Left hindlimb (tissue), 1 donor: ENCODE measurements around the gene SLC17A1.

Experiments used
- DNase-seq: peaks from one replicate; pipeline ENCODE4 v3.0.0-alpha.2; 2018

Gene SLC17A1, protein sequence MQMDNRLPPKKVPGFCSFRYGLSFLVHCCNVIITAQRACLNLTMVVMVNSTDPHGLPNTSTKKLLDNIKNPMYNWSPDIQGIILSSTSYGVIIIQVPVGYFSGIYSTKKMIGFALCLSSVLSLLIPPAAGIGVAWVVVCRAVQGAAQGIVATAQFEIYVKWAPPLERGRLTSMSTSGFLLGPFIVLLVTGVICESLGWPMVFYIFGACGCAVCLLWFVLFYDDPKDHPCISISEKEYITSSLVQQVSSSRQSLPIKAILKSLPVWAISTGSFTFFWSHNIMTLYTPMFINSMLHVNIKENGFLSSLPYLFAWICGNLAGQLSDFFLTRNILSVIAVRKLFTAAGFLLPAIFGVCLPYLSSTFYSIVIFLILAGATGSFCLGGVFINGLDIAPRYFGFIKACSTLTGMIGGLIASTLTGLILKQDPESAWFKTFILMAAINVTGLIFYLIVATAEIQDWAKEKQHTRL

DNA sequence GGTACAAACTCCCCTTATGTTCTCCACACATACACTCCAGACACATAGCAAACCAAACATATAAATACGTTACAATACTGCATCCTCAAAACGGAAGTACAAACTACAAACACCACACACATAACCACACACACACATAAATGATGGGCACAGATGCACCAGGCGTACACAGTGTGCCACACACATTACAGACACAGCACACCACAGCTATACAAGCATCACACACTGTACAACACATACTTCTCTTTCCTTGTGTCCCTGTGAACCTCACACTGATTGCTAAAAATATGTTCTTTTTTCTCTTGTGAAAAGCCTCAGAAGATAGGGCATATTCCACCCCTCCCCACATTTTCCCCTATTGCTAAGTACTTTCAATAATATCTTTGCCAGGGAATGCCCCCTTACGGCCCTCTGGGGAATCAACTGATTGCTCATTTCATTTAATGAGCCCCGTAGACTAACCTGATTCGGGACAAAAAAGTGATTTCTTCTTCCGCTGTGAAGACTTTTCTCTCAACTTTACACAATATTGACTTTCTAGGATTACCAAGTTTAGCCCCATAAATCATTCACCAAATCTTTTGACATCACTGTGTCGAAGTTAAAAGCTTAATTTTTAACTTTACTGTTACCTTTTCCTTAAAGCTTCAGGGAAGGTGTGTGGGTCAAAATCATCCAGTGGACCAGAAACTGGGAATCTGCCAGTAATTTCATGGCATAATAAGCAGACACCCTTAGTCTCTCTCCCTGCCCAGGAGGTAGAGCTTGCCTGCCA, at the start of gene SLC17A1:
Gene SLC17A1, minus strand, starts transcription at position 521 of the 775 bp plus-strand sequence. CDS start 1,495 bp downstream, outside the sequence.
- no peak for DNase-seq

DNA sequence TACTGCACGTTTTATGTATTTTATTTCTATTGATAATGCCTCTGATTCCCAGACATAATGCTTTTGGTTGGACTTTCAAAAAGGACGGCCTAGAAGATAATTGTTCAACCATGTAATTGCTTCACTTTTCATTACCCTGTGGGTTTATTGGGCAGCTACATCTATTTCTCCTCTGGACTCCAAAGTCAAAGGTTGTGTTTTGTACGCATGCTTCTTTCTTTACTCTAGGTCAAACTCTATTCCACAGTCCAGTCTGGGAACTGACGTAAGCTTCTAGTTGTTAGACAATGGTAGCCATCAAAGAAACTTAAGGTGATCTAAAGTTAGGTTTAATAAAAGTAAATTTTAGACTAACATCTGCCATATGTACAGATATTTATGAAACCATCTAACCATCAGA, 48.7 kb upstream of the SLC17A1 start:
- no peak for DNase-seq

DNA sequence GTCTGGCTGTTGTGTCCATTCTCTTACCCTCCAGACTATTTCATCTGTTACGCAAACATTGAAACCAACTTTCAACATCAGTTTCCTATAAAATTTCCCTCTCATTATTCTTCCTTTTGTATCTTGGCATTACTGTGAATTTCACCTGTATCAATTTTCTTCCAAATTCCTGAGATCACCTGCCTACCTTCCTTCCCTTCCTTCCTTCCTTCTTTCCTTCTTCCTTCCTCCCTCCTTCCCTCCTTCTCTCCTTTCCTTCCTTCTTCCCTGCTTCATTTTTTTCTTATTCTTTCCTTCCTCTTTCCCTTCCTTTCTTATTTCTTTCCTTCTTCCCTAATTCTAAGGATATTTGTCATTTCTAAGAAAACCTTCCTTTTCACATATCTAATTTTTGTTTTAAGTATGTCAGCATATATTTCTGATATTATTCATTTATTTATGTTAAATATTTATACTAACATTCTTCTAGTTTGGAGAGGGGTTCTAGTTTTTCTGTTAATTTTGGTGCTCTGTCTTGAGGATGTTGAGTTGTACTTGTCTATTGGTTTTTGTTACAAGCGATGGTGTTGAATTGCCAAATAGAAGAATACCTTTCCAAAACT, 47.0 kb upstream of the SLC17A1 start:
- no peak for DNase-seq

DNA sequence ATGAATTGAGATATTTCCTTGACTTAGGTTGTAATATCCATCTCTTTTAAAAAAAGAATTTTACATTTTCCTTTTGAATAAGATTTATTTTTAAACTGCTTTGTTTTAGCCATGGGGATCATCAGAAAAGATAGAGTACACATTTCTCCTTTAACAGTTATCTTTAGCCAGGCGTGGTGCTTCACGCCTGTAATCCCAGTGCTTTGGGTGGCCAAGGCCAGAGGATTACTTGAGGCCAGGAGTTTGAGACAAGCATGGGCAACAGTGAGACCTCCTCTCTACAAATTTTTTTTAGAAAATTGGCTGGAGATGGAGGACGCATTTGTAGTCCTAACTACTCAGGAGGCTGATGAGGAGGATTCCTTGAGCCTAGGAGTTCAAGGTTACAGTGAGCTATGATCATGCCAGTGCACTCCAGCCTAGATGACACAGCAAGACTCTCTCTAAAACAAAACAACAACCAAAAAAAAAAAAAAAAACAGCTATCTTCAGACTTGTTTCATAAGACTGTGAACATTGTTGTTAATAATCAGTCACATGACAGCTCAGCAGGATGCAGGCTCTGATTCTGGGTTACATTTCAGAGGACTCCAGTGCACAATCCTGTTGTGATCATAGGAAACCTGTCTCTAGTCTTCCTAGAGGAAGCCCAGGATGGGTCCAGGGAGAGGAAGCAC, 44.2 kb upstream of the SLC17A1 start:
- DNase-seq: no peak

DNA sequence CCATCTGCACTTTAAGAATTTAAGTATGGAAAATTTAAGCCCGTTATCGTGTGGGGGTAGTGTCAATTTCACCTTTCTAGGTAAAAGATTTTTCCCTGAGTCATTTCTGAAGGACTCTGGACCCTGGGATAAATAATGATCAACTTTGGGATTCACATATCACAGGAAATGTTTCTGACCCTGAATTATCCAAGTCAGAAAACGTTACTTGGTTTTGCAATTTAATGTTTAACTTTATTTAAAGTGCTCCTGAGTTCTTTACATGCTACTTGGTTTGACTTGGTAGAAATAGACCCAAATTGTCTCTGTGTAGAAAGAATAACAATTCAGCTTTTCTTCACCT, 43.7 kb upstream of the SLC17A1 start:
- no peak for DNase-seq

DNA sequence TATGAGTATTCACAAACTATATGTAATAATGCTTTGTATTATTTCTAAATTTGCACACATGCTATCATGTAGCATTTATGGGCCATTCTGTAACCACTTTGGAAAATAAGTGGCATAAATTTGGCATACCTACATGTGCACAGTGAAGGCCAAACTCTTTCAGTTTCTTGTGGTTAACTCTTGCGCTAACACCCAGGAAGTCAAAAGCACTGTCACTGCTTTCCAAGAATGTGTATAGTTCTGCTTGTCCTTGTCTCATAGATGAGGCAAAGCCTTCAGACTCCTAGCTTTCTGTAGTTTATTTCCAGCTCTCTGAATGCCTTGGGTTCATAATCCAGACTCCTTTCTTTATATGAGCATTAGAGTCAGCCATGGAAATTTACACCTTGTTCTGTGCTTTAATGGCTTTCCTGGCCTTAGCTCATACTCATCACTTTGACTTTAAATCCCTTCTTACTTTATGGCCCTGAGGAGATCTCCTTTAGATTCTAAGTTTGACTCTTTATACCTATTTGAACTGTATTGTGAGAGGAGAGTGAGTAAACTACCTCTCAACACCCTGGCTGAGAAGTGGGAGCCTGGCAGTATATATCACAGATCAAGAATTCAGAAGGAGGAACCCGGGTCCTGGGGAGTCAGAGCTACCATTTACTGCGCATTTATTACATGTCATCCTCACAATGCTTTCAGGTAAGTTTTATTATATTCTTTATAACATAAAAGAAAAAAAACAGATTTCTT, 43.1 kb upstream of the SLC17A1 start:
- DNase-seq: no peak

DNA sequence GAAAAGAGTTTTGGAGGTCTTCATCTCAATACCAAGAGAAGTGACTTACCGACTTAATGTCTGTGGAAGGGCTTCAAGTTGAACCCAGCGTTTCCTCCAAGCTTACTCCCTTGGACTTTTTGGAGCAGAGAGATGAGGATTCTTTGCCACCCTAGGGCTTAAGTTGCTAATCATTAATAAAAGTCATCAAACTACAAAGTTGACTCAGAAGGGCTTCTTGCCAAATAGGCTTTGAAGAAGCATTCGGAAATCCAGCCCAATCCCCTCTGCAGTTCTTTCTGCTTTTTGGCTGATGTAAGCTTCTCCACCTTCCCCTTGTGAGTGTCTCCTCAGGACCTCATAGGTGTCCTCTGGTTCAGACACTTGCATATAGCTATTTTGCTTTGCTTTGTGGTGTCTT, 42.3 kb upstream of the SLC17A1 start, which contains the start of gene SLC17A3:
Gene SLC17A3, minus strand, starts transcription at position 126 of the 400 bp plus-strand sequence. CDS start 5,856 bp downstream, outside the sequence.
- no peak for DNase-seq

DNA sequence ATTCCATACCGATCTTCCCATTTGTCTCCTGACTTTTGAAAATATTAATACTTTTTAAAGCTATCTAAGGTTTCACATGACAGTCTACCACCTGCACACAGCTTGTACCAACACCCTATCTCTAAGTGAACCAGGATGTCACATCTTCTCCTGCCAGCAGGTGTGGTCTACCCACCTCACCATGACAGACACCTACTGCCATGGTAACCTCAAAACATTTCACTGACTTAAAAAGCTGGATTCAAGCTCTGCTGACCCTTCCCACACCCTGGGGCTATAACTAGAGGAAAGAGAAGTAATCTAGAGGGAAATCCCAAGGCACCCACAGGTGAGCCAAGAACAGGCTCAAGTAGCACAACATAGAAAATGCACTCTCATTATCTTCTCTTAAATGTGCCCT, 41.0 kb upstream of the SLC17A1 start:
- DNase-seq: no peak

DNA sequence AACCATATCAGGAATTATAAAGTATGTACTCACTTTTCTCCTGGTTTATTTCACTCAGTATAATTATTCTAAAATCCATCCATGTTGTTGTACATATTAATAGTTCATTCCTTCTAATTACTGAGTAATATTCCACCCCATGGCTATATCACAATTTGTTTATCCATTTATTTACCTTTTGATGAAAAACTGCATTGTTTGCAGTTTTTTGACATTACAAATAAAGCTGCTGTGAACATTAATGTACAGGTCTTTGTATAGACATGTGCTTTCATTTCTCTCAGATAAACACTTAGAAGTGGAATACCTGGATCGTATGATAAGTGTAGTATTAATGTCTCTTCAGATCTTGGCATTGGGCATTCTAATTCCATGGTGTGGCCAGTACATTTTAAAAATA, 38.0 kb upstream of the SLC17A1 start:
- no peak for DNase-seq

DNA sequence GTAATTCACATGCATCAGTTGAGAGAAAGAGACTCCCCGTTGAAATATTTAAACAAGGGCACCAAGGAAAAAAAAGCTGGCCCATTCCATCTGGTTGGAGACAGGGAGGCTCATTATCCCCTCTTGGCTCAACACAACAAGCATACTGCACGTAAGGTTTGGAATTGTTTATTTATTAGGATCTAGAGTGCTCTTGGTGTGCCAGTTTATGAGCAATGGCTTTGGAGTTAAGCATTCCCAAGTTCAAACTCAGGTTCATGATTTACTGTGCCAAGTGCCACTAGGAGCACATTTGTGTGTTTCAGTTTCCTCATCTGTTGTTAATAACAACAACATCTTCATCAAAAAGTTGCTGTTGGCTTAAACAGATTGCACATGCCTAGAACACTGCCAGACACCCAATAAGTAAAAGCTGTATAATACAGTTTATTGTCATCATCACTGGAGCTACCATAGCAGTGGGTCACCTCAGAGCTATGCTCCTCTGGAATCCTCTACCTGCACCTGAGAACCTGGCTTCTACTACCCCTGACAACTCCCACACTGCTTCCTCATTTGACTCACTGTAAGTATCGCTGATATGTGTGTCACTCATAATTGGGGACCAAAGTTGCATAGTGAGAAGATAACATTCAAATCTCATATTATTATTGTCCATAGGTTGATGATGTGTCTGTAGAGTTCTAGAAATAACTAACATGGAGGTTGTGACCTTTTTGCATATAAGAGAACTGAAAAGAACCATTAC, 36.8 kb upstream of the SLC17A1 start:
- no peak for DNase-seq

DNA sequence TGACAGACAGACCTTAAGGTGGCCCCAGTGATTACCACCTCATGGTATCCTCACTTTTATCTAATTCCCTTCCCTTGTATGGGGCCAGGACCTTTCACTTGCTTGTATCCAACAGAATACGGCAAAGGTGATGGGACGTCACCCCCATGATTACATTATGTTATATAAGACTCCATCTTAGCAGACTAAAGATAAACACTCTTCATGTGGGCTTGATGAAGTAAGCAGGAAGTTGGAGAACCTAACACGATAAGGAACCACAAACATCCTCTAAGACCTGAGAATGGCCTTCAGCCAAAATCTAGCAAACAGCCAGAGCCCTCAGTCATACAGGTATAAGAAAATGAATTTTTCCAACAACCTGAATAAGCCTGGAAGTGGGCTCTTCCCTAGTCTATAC, 34.2 kb upstream of the SLC17A1 start:
- DNase-seq: no peak

DNA sequence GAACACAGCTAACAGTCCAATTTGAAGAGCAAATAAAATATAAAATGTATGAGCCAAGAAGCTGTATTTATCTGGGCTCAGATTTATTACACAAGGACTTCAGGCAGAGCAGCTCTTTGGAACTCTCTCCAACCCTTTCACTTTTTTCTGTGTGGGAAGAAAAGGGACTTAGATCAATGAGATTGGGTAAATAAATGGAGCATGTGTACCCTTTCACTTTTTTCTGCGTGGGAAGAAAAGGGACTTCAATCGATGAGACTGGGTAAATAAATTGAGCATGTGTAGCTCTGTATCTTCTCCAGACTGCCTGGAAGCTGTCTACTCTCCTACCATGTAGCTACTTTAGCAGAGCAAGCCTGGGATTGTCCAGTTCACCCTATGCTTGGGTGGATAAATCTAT, 31.5 kb upstream of the SLC17A1 start:
- no peak for DNase-seq

DNA sequence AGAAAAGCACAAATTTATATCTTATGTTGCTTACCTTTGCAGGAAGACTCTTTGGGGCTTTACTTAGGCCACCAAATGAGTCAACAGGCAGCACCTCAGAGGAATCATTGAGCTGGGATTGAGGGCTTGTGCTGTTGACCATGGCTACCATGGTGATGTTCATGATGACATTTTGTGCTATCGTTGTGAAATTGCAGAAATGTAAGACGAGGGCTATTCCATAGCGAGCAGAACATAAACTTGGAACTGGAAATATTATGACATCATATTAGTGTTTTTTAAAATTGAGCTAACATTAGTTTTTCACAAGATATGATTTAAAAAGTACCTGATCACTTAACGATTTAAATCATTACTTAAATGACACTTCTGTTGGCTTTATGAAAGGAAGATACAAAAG, 30.3 kb upstream of the SLC17A1 start:
- DNase-seq: no peak

DNA sequence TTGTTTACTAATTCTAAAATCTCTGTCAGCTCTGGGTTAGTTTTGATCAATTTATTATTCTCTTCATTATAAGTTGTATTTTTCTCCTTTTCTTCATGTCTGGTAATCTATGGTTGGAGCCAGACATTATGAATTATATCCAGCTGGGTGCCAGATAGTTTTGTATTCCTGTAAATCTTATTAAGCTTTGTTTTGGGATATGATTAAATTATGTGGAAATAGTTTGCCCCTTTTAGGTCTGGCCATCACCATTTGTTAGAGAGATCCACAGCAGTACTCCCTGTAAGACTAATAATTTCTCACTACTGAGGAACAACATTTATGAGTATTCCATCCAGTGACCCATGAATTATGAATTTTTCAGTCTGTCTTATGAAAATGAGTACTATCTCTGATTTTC, 20.9 kb upstream of the SLC17A1 start:
- DNase-seq: no peak

DNA sequence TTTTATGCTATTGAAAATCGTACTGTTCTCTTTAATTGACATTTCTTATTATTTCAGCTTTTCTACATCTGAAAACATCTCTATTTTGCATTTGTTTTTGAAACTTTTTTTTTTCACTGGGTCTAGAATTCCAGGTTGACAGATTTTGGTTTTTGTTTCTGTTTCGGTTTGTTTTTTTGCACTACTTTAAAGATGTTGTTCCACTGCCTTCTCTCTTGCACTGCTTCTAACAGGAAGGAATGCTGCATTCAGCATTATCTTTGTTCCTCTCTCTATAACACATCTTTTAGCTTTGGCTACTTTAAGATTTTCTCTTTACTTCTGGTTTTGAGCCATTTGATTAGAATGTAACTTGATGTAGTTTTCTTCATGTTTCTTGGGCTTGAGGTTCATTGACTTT, 20.1 kb upstream of the SLC17A1 start:
- no peak for DNase-seq

DNA sequence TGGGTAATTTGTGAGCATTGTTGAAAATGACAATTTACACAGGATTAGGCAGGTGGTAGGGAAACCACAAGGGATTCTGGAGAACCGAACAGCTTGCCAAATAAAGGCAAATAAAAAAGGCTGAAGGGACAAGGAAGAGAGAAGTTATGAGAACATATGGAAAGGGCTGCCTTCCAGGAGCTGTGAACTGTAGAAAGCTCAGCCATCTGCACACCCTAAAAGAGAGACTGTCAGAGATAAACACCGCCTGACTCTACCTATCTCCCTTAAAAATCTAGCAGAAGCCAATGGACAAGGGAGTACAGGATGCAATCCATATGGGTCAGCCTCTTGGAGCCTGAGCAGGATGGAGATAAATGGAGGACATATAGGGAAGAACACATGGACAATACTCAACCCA, 12.7 kb upstream of the SLC17A1 start:
- DNase-seq: no peak

DNA sequence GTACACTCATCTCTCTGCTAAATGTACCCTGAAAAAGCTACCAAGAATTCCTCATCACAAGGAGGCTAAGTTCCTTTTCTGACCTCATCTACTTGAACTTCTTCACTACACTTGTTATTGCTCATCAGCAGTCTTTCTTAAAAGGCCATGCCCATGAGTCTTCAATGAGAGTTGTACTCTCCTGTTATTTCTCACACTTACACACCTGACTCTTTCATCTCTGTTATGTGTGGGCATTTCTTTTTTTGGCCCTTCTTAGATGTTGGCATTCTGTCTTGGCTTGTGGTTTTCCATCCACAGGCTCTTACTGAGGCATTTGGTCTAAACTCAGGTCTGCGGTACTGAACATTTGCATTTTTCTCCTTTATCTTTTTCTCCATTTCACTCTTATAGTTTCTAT, 10.7 kb upstream of the SLC17A1 start:
- no peak for DNase-seq

DNA sequence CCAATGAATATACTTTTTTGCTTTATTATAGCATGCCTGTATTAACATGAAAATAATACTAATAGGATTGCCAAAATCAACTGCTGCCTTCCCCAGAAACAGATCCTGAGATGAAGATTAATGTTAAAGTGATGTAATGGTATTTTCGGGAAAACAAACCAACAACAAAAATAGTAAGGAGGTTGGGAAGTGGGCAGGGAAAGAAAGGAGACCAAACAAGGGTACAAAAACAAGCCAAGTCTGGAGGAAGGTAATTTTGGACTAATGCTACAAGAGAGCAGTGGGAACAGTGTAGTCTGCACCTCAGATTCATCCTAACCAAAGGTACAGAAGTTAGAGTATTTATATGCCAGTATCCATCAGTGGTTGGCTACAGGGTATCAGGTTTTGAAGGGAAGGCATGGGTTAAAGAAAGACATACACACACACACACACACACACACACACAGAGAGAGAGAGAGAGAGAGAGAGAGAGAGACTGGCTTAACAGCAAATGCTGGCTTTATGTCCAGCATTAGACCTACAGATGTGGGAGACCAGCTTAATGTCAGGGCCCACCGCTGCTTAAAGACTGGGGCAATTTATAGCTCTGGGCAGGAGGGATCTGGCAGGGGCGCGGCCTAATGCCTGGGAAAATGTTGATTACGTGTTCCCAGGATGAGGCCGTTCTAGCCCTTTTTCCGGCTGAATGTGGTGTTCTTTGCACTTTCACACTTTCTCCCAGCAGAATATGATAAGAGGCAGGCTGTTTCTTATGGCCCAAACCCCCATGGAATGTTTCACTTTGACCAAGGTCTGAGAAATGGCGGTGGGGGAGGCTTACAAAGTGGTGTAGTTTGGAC, 3.8 kb upstream of the SLC17A1 start:
- peak; percentile 26 for DNase-seq

DNA sequence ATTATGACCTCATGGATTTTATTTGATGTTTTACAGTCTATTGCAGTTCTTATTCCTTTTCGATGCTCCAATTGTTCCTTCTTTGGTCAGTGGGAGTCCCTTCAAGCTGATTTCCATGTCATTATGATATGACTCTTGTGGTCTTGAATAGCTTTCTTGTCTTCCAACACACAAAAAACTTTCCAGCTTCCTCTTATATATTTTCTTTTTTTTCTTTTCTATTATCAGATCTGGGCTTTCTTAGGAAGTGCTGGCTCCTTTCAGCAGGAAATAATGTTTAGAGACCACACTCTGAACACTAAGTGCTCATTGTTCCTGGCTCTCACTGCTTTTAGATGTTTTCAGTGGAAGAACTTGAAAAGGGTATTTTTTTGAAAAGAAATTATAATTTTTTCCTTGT, 3.1 kb upstream of the SLC17A1 start:
- DNase-seq: no peak

DNA sequence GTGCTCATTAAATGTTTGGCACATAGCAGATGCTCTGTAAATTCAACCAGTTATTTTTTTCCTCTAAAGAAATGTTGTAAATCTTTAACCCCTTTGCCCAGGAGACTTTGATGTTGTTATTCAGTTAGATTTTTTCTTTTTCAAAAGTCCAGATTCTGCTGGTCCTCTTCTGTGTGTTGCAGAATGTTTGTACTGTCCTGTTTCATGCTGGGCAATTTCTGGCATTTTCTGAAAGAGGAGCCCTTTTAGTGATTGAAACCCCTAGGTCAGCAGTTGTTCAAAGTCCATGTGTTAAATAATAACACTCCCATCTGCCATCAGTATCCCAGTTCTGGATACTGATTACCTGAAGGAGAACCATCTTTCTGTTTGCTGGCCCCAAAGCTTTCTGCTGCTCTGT, 1.3 kb upstream of the SLC17A1 start:
- no peak for DNase-seq

DNA sequence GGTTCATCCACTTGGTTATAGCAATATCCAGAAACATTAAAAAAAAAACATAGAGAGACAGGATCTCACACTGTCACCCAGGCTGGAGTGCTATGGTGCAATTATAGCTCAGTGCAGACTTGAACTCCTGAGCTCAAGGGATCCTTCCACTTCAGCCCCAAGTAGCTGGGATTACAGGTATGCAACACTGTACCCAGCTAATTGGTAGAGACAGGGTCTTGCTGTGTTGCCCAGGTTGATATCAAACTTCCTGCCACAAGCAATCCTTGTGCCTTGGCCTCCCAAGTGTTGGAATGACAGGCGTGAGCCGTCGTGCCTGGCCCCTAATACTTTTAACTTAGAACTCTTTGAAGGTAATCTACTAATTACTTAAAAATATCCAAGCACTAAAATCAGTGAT, 818 bp upstream of the SLC17A1 start:
- DNase-seq: no peak
